Fibroblast of lung (primary cell): ENCODE measurements around the gene SEMA6A.

Experiments
- EZH2 ChIP-seq: IDR thresholded peaks from 2 replicates; pipeline ENCODE4 v1.5.1; 2012; ENCODE audit warnings: low read length, control low read depth, mild to moderate bottlenecking; ENCODE audit errors: missing control alignments
- TF ChIP-seq, protein P1 (sequence below), 2 donors: IDR thresholded peaks in 1 of 2; conservative IDR thresholded peaks in 1 of 2; 1 replicate in 1 of 2; 2 replicates in 1 of 2; pipeline ENCODE4 v1.5.1; 2011 to 2012; ENCODE audit warnings: low read length in 2 of 2, control low read depth in 1 of 2, inconsistent platforms in 1 of 2, low read depth in 1 of 2, mild to moderate bottlenecking in 1 of 2

DNA sequence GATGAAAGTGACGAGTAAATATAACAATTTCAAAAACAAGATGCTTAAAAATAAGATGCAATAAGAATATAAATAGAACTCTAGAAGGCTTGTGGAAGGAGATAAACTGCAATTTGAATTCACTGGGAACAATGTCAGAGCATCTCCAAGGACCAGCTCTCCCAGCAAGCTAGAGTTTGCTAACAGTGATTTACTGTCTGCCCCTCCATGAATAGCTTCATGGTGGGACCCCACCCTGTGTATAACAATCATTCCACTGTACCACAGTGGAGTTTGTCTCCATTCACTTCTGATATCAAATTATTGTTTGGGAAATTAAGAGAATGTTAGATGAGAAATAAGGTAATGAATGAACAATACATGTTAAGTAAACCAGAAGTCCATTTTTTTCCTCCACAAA, 7.3 kb upstream of the SEMA6A start:
- TF ChIP-seq, protein P1, sequence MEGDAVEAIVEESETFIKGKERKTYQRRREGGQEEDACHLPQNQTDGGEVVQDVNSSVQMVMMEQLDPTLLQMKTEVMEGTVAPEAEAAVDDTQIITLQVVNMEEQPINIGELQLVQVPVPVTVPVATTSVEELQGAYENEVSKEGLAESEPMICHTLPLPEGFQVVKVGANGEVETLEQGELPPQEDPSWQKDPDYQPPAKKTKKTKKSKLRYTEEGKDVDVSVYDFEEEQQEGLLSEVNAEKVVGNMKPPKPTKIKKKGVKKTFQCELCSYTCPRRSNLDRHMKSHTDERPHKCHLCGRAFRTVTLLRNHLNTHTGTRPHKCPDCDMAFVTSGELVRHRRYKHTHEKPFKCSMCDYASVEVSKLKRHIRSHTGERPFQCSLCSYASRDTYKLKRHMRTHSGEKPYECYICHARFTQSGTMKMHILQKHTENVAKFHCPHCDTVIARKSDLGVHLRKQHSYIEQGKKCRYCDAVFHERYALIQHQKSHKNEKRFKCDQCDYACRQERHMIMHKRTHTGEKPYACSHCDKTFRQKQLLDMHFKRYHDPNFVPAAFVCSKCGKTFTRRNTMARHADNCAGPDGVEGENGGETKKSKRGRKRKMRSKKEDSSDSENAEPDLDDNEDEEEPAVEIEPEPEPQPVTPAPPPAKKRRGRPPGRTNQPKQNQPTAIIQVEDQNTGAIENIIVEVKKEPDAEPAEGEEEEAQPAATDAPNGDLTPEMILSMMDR (conservative IDR thresholded peaks at IDR 0.05 in 1 of 2, IDR thresholded peaks at IDR 0.05 in 1 of 2; ENCODE audit: low read depth in 1 of 2, low read length in 2 of 2): no peak
- TF ChIP-seq EZH2: no peak
